Measurements from ENCODE around the gene ZNRF2. TPM values are rescaled to one million over a fixed set of nuclear protein-coding genes. Genes with fewer than 3 reads are reported as not detected.

Gene ZNRF2
- total and polyA plus RNA-seq, 2 donors (not counting 1 experiment from before 2014, with no cell fraction given) = 2.6 to 7.9 TPM

DNA sequence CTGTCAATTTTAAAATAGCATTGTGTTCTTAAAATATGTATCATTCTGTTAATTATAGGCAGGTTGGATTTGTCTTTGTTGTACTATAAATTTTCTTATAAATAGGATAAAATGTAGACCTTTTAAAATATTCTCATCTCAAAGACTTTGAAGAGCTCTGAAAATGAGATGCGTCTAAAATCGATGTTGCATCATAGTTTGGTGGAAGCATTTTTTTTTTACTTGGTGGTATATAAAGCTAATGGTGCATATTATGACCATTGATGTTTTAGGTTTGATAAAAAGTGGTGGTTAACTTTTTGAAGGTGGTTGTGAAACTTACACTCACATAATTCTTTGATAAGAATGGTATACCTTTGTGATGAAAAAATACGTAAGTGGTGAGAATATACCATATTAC is 69.1 kb downstream of the ZNRF2 start:
- TF ChIP-seq, protein P1, sequence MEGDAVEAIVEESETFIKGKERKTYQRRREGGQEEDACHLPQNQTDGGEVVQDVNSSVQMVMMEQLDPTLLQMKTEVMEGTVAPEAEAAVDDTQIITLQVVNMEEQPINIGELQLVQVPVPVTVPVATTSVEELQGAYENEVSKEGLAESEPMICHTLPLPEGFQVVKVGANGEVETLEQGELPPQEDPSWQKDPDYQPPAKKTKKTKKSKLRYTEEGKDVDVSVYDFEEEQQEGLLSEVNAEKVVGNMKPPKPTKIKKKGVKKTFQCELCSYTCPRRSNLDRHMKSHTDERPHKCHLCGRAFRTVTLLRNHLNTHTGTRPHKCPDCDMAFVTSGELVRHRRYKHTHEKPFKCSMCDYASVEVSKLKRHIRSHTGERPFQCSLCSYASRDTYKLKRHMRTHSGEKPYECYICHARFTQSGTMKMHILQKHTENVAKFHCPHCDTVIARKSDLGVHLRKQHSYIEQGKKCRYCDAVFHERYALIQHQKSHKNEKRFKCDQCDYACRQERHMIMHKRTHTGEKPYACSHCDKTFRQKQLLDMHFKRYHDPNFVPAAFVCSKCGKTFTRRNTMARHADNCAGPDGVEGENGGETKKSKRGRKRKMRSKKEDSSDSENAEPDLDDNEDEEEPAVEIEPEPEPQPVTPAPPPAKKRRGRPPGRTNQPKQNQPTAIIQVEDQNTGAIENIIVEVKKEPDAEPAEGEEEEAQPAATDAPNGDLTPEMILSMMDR (conservative IDR thresholded peaks at IDR 0.05 in 1 of 2, IDR thresholded peaks at IDR 0.05 in 1 of 2; ENCODE audit: low read depth in 1 of 2, low read length in 2 of 2) = no peak
- no peak for TF ChIP-seq EZH2 (IDR thresholded peaks at IDR 0.05; ENCODE audit: low read length, missing control alignments)
- Histone ChIP-seq H3K79me2 (ENCODE audit: control insufficient read depth, insufficient read depth, low read length) (no peaks in the 10 kb centered on the region), H3K4me3 (replicated peaks in 1 of 4; ENCODE audit: control extremely low read depth in 1 of 4, insufficient read depth in 1 of 4, low read depth in 3 of 4, low read length in 4 of 4) (no peak overlapping the region)

DNA sequence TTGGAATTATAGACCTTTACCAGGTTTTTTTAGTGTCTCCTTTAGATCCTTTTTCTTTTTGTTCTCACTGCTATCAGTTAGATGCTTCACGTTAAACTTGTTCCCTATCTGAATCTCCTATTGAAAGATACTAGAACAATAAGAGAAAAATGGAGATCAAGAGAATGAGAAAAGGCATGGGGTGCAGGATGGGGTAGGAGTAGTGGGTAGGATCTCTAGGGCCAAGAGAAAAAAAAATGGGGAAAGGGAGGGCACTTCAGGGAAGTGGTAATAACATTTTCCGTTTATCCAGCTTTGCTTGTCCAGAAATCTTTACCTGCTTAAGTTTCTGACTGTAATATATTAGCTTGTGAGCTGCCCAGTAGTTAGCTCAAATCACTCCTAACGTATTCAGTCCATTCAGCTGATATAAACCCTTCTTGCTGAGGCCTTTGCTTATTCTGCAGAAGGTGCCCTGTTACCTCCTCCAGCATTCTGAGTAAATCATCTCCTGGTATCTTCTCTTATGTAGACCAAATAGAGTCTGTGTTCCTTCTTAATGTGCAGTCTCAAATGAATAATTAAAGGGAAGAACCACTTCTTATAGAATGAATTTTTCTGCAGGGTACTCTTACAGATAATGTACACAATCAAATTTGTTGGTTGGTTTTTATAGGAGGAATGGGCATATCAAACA is 69.7 kb downstream of the ZNRF2 start:
- no peaks in the 10 kb centered on the region for H3K27me3 ChIP-seq (ENCODE audit: control insufficient read depth, insufficient read depth, low read length)
- no peaks in the 10 kb centered on the region for H4K20me1 ChIP-seq (ENCODE audit: control insufficient read depth, extremely low read depth, insufficient read depth, low read length)
- no peaks in the 10 kb centered on the region for H3K9me3 ChIP-seq (ENCODE audit: control insufficient read depth, insufficient read depth, low read depth, low read length)
- H3K27ac ChIP-seq (ENCODE audit: insufficient read depth, low read length) = no peak overlapping the region
- H3K4me1 ChIP-seq (ENCODE audit: control insufficient read depth, extremely low read depth, insufficient read depth, low read length) = peaks cover 2% of the 10 kb centered on the region
- DNase-seq (ENCODE audit: low read depth in 2 of 2) = no peak
- no peaks in the 10 kb centered on the region for H3K79me2 ChIP-seq (ENCODE audit: control insufficient read depth, insufficient read depth, low read length)
- TF ChIP-seq, protein P1 (conservative IDR thresholded peaks at IDR 0.05 in 1 of 2, IDR thresholded peaks at IDR 0.05 in 1 of 2; ENCODE audit: low read depth in 1 of 2, low read length in 2 of 2) = no peak
- no peak for TF ChIP-seq EZH2 (IDR thresholded peaks at IDR 0.05; ENCODE audit: low read length, missing control alignments)
- no peaks in the 10 kb centered on the region for H3K36me3 ChIP-seq (ENCODE audit: control insufficient read depth, insufficient read depth, low read length)
- H3K4me2 ChIP-seq (ENCODE audit: extremely low read depth, insufficient read depth, low read length) = no peak overlapping the region
- H3K9ac ChIP-seq (ENCODE audit: insufficient read depth, low read length) = no peak overlapping the region
- no peak overlapping the region for H2AFZ ChIP-seq (ENCODE audit: low read length)
- H3K4me3 ChIP-seq (replicated peaks in 1 of 4; ENCODE audit: control extremely low read depth in 1 of 4, insufficient read depth in 1 of 4, low read depth in 3 of 4, low read length in 4 of 4) = no peak overlapping the region

More for the DNA sequence above, 69.1 kb downstream of the ZNRF2 start:
- Histone ChIP-seq H2AFZ (ENCODE audit: low read length) (no peak overlapping the region), H3K4me2 (ENCODE audit: extremely low read depth, insufficient read depth, low read length) (no peak overlapping the region), H4K20me1 (ENCODE audit: control insufficient read depth, extremely low read depth, insufficient read depth, low read length) (no peaks in the 10 kb centered on the region), H3K27ac (ENCODE audit: insufficient read depth, low read length) (no peak overlapping the region), H3K9ac (ENCODE audit: insufficient read depth, low read length) (no peak overlapping the region), H3K36me3 (ENCODE audit: control insufficient read depth, insufficient read depth, low read length) (no peaks in the 10 kb centered on the region), H3K4me1 (ENCODE audit: control insufficient read depth, extremely low read depth, insufficient read depth, low read length) (peaks cover 2% of the 10 kb centered on the region), H3K27me3 (ENCODE audit: control insufficient read depth, insufficient read depth, low read length) (no peaks in the 10 kb centered on the region), H3K9me3 (ENCODE audit: control insufficient read depth, insufficient read depth, low read depth, low read length) (no peaks in the 10 kb centered on the region)
- DNase-seq (ENCODE audit: low read depth in 2 of 2) = no peak

DNA sequence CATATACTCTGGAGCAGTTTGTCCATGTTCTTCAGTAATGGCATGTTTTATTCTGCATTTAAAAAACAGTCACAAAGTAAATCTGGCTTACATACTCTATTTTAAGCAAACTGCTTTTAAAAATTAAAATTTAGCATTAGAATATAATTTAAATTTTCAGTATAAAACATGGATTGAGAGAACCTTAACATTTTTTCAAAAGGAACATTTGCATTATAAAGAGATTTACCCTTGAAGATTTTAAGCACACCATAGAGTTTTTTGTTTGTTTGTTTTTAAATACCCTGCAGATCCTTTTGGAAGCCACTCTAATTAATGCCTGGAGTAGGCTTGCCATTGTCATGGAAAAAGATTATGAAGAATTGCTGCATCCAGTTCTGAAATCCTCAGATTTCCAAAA is 70.4 kb downstream of the ZNRF2 start:
- Histone ChIP-seq H3K4me3 (replicated peaks in 1 of 4; ENCODE audit: control extremely low read depth in 1 of 4, insufficient read depth in 1 of 4, low read depth in 3 of 4, low read length in 4 of 4) (no peak overlapping the region), H3K9ac (ENCODE audit: insufficient read depth, low read length) (no peak overlapping the region), H3K27me3 (ENCODE audit: control insufficient read depth, insufficient read depth, low read length) (no peaks in the 10 kb centered on the region), H4K20me1 (ENCODE audit: control insufficient read depth, extremely low read depth, insufficient read depth, low read length) (no peaks in the 10 kb centered on the region), H2AFZ (ENCODE audit: low read length) (no peak overlapping the region), H3K27ac (ENCODE audit: insufficient read depth, low read length) (no peak overlapping the region), H3K79me2 (ENCODE audit: control insufficient read depth, insufficient read depth, low read length) (no peaks in the 10 kb centered on the region), H3K4me1 (ENCODE audit: control insufficient read depth, extremely low read depth, insufficient read depth, low read length) (no peaks in the 10 kb centered on the region), H3K36me3 (ENCODE audit: control insufficient read depth, insufficient read depth, low read length) (no peaks in the 10 kb centered on the region), H3K4me2 (ENCODE audit: extremely low read depth, insufficient read depth, low read length) (no peak overlapping the region), H3K9me3 (ENCODE audit: control insufficient read depth, insufficient read depth, low read depth, low read length) (no peaks in the 10 kb centered on the region)
- no peak for TF ChIP-seq EZH2 (IDR thresholded peaks at IDR 0.05; ENCODE audit: low read length, missing control alignments)
- TF ChIP-seq, protein P1 (conservative IDR thresholded peaks at IDR 0.05 in 1 of 2, IDR thresholded peaks at IDR 0.05 in 1 of 2; ENCODE audit: low read depth in 1 of 2, low read length in 2 of 2) = no peak
- DNase-seq (ENCODE audit: low read depth in 2 of 2) = no peak

All from fibroblast of lung (primary cell).